IPS-18c (cell line): ENCODE data around the gene ADM2.
"Not testable (repeated sequence)": the region's sequence is repeated elsewhere in the genome, so short reads cannot be mapped to it uniquely, and the experiment has no call there.

Experiments used
- H3K4me3 ChIP-seq: 2 replicates; pipeline ENCODE4 v1.7.0; 2013; ENCODE audit warnings: low read depth, mild to moderate bottlenecking, low read length, moderate library complexity; ENCODE audit not compliant: insufficient read depth
- H3K9me3 ChIP-seq: one replicate; pipeline ENCODE4 v1.6.1; 2013; ENCODE audit warnings: mild to moderate bottlenecking, low read length, moderate library complexity; ENCODE audit not compliant: control insufficient read depth, insufficient read depth

ADM2 gene

GRCh38 chr22:50507991-50508884 lies 26.9 kb downstream of the ADM2 start, which contains the start of gene NCAPH2:
Gene NCAPH2, plus strand, starts transcription at chr22:50508224. Its CDS starts 114 bp downstream, at chr22:50508338.
- H3K4me3 ChIP-seq: peak within 1 kb of the TSS; percentile 87
- H3K9me3 ChIP-seq: peaks cover 3% of the 10 kb centered on the region

- H3K9me3 ChIP-seq: peaks cover 3% of the 10 kb centered on the region
Measured at GRCh38 chr22:50508897-50509296, 27.6 kb downstream of the ADM2 start.

GRCh38 chr22:50513175-50513574 lies 31.8 kb downstream of the ADM2 start:
- no peaks in the 10 kb centered on the region for H3K9me3 ChIP-seq

More at GRCh38 chr22:50508897-50509296, 27.6 kb downstream of the ADM2 start:
- H3K4me3 ChIP-seq: peak overlapping the region; percentile 87

GRCh38 chr22:50516068-50516467 lies 34.7 kb downstream of the ADM2 start:
- H3K4me3 ChIP-seq: no peak overlapping the region
- H3K9me3 ChIP-seq: no peaks in the 10 kb centered on the region

More at GRCh38 chr22:50513175-50513574, 31.8 kb downstream of the ADM2 start:
- H3K4me3 ChIP-seq: no peak overlapping the region

- Histone ChIP-seq H3K9me3 (no peaks in the 10 kb centered on the region), H3K4me3 (no peak overlapping the region)
Measured at GRCh38 chr22:50516891-50517290, 35.5 kb downstream of the ADM2 start.

GRCh38 chr22:50517495-50518260 lies 36.3 kb downstream of the ADM2 start:
- Histone ChIP-seq H3K9me3 (no peaks in the 10 kb centered on the region), H3K4me3 (no peak overlapping the region)

- Histone ChIP-seq H3K9me3 (no peaks in the 10 kb centered on the region), H3K4me3 (no peak overlapping the region)
Measured at GRCh38 chr22:50518606-50519005, 37.3 kb downstream of the ADM2 start.

GRCh38 chr22:50519151-50519550 lies 37.8 kb downstream of the ADM2 start:
- H3K9me3 ChIP-seq: no peaks in the 10 kb centered on the region
- H3K4me3 ChIP-seq: no peak overlapping the region

- not testable (repeated sequence) for H3K4me3 ChIP-seq, H3K9me3 ChIP-seq
Measured at GRCh38 chr22:50520184-50520583, 38.8 kb downstream of the ADM2 start.

GRCh38 chr22:50520826-50521453 lies 39.6 kb downstream of the ADM2 start:
- no peak overlapping the region for H3K4me3 ChIP-seq

GRCh38 chr22:50521710-50522109 lies 40.4 kb downstream of the ADM2 start:
- H3K4me3 ChIP-seq: no peak overlapping the region
- H3K9me3 ChIP-seq: peaks cover 2% of the 10 kb centered on the region

More at GRCh38 chr22:50520826-50521453, 39.6 kb downstream of the ADM2 start:
- H3K9me3 ChIP-seq: no peaks in the 10 kb centered on the region

GRCh38 chr22:50522208-50522805 lies 41.0 kb downstream of the ADM2 start:
- Histone ChIP-seq H3K4me3 (no peak overlapping the region), H3K9me3 (peaks cover 3% of the 10 kb centered on the region)

- Histone ChIP-seq H3K4me3 (no peak overlapping the region), H3K9me3 (peaks cover 3% of the 10 kb centered on the region)
Measured at GRCh38 chr22:50522806-50523438, 41.6 kb downstream of the ADM2 start.

- H3K4me3 ChIP-seq: no peak overlapping the region
Measured at GRCh38 chr22:50523458-50523805, 42.1 kb downstream of the ADM2 start.

GRCh38 chr22:50523806-50524675 lies 42.7 kb downstream of the ADM2 start:
- Histone ChIP-seq H3K4me3 (peak overlapping the region; percentile 84; the same call in 1 of the 2 replicates), H3K9me3 (peaks cover 3% of the 10 kb centered on the region)

More at GRCh38 chr22:50523458-50523805, 42.1 kb downstream of the ADM2 start:
- peaks cover 3% of the 10 kb centered on the region for H3K9me3 ChIP-seq

GRCh38 chr22:50524676-50525103 lies 43.3 kb downstream of the ADM2 start:
- Histone ChIP-seq H3K9me3 (peaks cover 3% of the 10 kb centered on the region), H3K4me3 (peak overlapping the region; percentile 84)
